NCI-H2029 (cell line): ENCODE measurements around the gene GNGT1.

Experiments
- DNase-seq: peaks from one replicate; lab custom pipeline; 2025; lab: John Stamatoyannopoulos, UW

GNGT1 gene

DNA sequence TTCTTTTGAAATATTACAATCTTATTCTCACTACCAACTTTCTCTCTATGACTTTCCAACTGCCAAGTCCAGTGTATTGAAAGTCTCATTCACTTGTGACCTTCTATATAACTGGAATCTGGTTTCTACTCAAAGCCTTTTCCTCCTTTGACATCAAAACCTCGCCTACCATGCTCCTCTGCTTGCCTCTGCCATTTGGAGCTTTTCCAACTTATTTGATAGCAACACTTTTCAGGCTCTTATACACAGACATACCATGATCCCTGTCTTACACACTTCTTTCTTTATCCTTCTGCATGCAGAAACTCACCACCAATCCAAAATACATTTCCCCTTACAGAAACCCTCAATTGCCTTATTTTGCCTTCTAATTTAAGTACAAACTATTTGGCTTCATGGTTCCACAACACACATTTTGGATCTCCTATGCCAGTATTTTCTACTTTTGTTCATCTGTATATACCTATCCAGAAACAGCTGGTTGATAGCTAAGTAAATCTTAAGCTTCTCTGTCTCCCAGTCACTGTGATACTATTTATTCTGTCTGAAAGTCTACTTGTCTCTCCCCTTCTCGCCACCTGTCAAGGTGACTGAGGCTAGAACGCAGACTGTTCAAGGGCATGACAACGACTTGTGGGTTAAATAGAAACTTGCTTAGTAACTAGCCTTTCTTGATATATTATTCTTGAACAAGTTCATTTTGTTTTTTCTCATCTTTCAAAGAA, 37.6 kb downstream of the GNGT1 start:
- DNase-seq, result no peak

GRCh38 chr7:93944673-93945072, 38.3 kb downstream of the GNGT1 start:
- DNase-seq, result no peak

DNA sequence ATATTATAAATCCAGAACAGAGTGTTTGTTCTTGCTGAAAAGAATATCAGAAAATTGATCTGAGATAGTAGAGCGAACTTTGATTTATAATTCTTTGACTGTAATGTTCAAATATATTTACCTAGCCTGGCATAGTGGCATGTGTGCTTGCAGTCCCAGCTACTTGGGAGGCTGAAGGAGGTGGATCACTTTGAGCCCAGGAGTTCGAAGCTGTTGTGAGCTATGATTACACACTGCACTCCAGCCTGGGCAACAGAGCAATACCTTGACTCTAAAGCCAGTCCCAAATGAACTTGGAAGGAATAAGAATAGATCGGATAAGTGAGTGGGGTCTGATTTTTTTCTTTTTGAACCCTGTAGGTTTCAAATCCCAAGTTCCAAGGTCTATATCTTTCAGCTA, 38.7 kb downstream of the GNGT1 start:
- DNase-seq, result no peak

- no peak for DNase-seq
Observed at GRCh38 chr7:93945756-93946535, 39.6 kb downstream of the GNGT1 start.

DNA sequence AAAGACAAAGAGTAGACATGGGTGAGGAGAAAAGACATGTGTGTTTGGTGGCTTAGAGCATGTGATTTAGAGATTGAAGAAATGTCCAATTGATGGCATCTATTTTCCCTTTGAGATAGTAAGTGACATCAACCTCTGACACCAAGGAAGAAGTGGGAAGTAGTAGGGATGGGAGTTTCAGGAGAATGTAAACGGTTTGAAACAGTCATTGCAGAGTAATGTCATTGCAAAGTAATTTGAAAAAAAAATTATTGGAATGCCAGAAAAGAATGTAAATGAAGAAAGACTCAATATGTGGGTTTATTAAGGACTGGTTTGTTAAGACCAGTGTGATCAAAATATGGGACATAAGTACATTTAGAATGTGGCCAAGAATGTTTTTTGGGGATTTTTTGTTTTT, 41.7 kb downstream of the GNGT1 start:
- no peak for DNase-seq

DNA sequence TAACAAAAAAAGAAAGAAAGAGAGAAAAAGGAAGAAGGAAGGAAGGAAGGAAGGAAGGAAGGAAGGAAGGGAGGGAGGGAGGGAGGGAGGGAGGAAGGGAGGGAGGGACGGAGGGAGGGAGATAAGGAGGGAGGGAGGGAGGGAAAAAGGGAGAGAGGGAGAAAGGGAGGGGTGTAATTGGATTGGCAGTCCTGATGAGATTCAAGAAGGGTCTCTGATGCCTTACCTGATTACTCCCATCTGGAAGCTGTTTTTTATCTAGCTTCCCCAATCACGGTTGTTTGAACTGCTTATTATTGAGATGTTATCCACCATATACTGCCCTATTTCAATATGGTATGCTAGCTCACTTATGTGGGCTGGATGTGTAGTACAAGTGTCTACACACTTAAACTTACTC, 42.5 kb downstream of the GNGT1 start:
- no peak for DNase-seq

GRCh38 chr7:93949423-93949822, 43.1 kb downstream of the GNGT1 start:
- DNase-seq, result no peak

GRCh38 chr7:93955304-93955703, 48.9 kb downstream of the GNGT1 start:
- DNase-seq, result no peak

- no peak for DNase-seq
Observed at GRCh38 chr7:93957767-93958166, 51.4 kb downstream of the GNGT1 start.

GRCh38 chr7:93958216-93958615, 51.8 kb downstream of the GNGT1 start:
- DNase-seq, result no peak

DNA sequence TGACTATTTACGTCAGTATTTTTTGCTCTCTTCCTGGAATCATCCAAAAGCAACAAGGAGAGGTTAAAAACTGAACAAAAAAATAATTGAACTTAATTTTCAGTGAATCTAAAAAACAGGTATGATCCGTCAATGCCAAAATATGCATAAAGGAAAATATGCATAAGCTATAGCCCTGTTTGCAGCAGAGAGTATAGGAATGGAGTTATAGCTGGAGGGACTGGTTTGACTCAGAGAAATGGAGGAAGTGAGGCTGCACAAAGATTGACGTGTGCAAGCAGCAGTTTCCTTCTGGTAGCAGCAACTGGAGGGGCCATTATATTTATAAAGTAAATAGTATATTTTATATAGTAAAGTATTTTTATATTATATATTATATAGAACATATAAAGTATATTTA, 52.3 kb downstream of the GNGT1 start:
- no peak for DNase-seq
